UCSD-AML1 (cell line): ENCODE results near the gene CCNC.

Source experiments
- DNase-seq: peaks from one replicate; lab custom pipeline; 2025; ENCODE audit not compliant: unreplicated experiment; lab: John Stamatoyannopoulos, UW

CCNC gene

GRCh38 chr6:99550046-99550748 lies 18.3 kb downstream of the CCNC start:
- DNase-seq = no peak

- no peak for DNase-seq
Observed at GRCh38 chr6:99548706-99549105, 19.8 kb downstream of the CCNC start.

GRCh38 chr6:99547526-99547925 lies 20.9 kb downstream of the CCNC start:
- no peak for DNase-seq

- no peak for DNase-seq
Observed at GRCh38 chr6:99545442-99545841, 23.0 kb downstream of the CCNC start.

- DNase-seq = no peak
Observed at GRCh38 chr6:99543968-99544367, 24.5 kb downstream of the CCNC start.

GRCh38 chr6:99530627-99531026 lies 37.8 kb downstream of the CCNC start:
- DNase-seq = no peak

- no peak for DNase-seq
Observed at GRCh38 chr6:99522531-99522930, 45.9 kb downstream of the CCNC start.

GRCh38 chr6:99521633-99522151 lies 46.8 kb downstream of the CCNC start:
- no peak for DNase-seq

- DNase-seq = peak; percentile 86
Observed at GRCh38 chr6:99520855-99521632, 47.4 kb downstream of the CCNC start.

- no peak for DNase-seq
Observed at GRCh38 chr6:99519446-99519845, 49.0 kb downstream of the CCNC start.

GRCh38 chr6:99514089-99514488 lies 54.4 kb downstream of the CCNC start:
- no peak for DNase-seq

- DNase-seq = no peak
Observed at GRCh38 chr6:99512033-99512432, 56.4 kb downstream of the CCNC start.

- no peak for DNase-seq
Observed at GRCh38 chr6:99507648-99508047, 60.8 kb downstream of the CCNC start.

- no peak for DNase-seq
Observed at GRCh38 chr6:99501762-99502161, 66.7 kb downstream of the CCNC start.

GRCh38 chr6:99498421-99498820 lies 70.0 kb downstream of the CCNC start:
- no peak for DNase-seq

- DNase-seq = no peak
Observed at GRCh38 chr6:99495466-99495865, 73.0 kb downstream of the CCNC start.
